GM19023 (cell line): ENCODE measurements around the gene TRIM22.
"Not testable (repeated sequence)": the region's sequence is repeated elsewhere in the genome, so short reads cannot be mapped to it uniquely, and the experiment has no call there.

ENCODE experiments used
- ATAC-seq: cut with Tn5 transposase; IDR thresholded peaks from one replicate; pipeline ENCODE4 v1.9.1; 2021; ENCODE audit warnings: mild to moderate bottlenecking, moderate library complexity; ENCODE audit not compliant: unreplicated experiment

Gene TRIM22

GRCh38 chr11:5690216-5690615 lies 626 bp downstream of the TRIM22 start:
- no peak for ATAC-seq

- no peak for ATAC-seq
Observed at GRCh38 chr11:5690736-5691135, 1.1 kb downstream of the TRIM22 start.

- not testable (repeated sequence) for ATAC-seq
Observed at GRCh38 chr11:5691238-5691963, 1.8 kb downstream of the TRIM22 start.

- no peak for ATAC-seq
Observed at GRCh38 chr11:5691964-5692361, 2.4 kb downstream of the TRIM22 start.

- no peak for ATAC-seq
Observed at GRCh38 chr11:5694642-5695041, 5.1 kb downstream of the TRIM22 start.

GRCh38 chr11:5695580-5695979 lies 6.0 kb downstream of the TRIM22 start:
- no peak for ATAC-seq

GRCh38 chr11:5696210-5696609 lies 6.6 kb downstream of the TRIM22 start:
- no peak for ATAC-seq

- no peak for ATAC-seq
Observed at GRCh38 chr11:5698281-5698680, 8.7 kb downstream of the TRIM22 start.

- ATAC-seq: no peak
Observed at GRCh38 chr11:5700421-5701054, 10.9 kb downstream of the TRIM22 start.

- ATAC-seq: no peak
Observed at GRCh38 chr11:5701055-5701577, 11.5 kb downstream of the TRIM22 start.

- ATAC-seq: peak; percentile 69
Observed at GRCh38 chr11:5703741-5704536, 14.3 kb downstream of the TRIM22 start.

GRCh38 chr11:5705688-5706087 lies 16.1 kb downstream of the TRIM22 start:
- ATAC-seq: no peak

GRCh38 chr11:5712507-5712906 lies 22.9 kb downstream of the TRIM22 start:
- no peak for ATAC-seq

- ATAC-seq: no peak
Observed at GRCh38 chr11:5713695-5714094, 24.1 kb downstream of the TRIM22 start.

GRCh38 chr11:5716518-5716917 lies 26.9 kb downstream of the TRIM22 start:
- not testable (repeated sequence) for ATAC-seq

- no peak for ATAC-seq
Observed at GRCh38 chr11:5719703-5720495, 30.3 kb downstream of the TRIM22 start.

- no peak for ATAC-seq
Observed at GRCh38 chr11:5722622-5723021, 33.0 kb downstream of the TRIM22 start.

- no peak for ATAC-seq
Observed at GRCh38 chr11:5726351-5726750, 36.8 kb downstream of the TRIM22 start.

- no peak for ATAC-seq
Observed at GRCh38 chr11:5727691-5728090, 38.1 kb downstream of the TRIM22 start.

- no peak for ATAC-seq
Observed at GRCh38 chr11:5736396-5736795, 46.8 kb downstream of the TRIM22 start, which contains the start of gene OR56B1. Gene OR56B1, plus strand, starts transcription at chr11:5736448. Its CDS starts 69 bp downstream, at chr11:5736517.

- no peak for ATAC-seq
Observed at GRCh38 chr11:5737091-5737490, 47.5 kb downstream of the TRIM22 start.
